Germinal center (tissue), 1 donor: Measurements from ENCODE around the gene TMEM238L.

Experiments
- DNase-seq: peaks from one replicate; pipeline ENCODE4 v3.0.0; 2012; ENCODE audit warnings: mixed read lengths, low spot score

Gene TMEM238L

GRCh38 chr17:10804546-10804945, 647 bp upstream of the TMEM238L start:
- no peak for DNase-seq

GRCh38 chr17:10803350-10803749, 549 bp downstream of the TMEM238L start:
- DNase-seq, result no peak

- DNase-seq, result no peak
These were observed 1.2 kb downstream of the TMEM238L start for GRCh38 chr17:10802496-10803284.

DNA sequence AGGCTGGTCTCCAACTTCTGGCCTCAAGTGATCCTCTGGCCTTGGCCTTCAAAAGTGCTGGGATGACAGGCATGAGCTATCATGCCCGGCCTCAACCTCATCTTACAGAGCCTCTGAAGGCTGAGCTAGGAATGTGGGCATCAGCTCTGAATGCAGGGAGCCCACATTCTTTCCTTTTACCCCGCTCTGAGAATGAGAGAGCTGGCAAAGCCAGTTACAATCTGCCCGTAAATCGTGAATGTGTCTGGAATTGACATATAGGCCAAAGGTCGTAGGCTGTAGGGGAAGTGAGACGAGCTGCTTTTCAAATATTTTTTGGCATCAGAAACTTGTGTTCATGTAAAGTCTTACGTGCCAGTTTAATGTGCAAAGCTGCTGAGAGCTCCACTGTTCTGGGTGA, 4.5 kb downstream of the TMEM238L start:
- no peak for DNase-seq

DNA sequence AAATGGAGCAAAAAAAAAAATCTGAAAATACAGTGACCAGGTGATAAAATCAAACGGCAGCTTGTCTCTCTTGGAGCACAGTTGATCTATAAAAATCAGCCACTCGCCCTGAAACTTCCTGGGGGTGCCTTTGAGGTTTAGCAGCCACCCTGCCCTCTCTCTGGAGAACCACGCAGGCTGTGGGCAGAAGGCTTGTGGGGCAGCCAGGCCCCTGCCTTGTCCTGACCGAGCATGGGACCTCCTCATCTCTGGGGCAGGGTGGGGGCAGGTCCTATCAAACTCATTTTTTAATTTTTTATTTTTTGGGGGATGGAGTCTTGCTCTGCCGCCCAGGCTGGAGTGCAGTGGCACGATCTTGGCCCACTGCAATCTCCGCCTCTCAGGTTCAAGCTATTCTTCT, 5.0 kb downstream of the TMEM238L start:
- no peak for DNase-seq

GRCh38 chr17:10798332-10798749, 5.6 kb downstream of the TMEM238L start:
- DNase-seq, result no peak

- no peak for DNase-seq
These were observed 6.2 kb downstream of the TMEM238L start for GRCh38 chr17:10797476-10798328.

DNA sequence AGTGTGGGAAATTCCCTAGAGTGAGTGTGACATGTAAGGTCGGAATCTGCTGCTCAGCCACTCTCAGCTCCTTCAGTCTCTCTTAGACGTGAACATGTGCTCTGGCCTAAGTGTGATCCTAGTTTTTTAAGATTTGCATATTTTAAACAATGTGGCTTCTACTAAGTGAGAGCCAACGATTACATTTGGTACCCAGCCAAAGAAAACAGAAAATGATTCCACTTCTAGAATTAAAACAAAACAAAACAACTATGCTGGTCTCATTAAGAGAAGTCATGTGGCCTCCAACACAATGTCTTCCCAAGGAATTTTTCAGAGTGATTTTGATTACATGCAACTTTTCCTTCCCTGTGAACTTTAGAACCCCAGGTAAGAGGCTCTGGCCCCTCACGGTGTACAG, 10.1 kb downstream of the TMEM238L start:
- no peak for DNase-seq

- DNase-seq, result no peak
These were observed 10.6 kb downstream of the TMEM238L start for GRCh38 chr17:10793256-10793655.

- no peak for DNase-seq
These were observed 11.7 kb downstream of the TMEM238L start for GRCh38 chr17:10792151-10792550.

DNA sequence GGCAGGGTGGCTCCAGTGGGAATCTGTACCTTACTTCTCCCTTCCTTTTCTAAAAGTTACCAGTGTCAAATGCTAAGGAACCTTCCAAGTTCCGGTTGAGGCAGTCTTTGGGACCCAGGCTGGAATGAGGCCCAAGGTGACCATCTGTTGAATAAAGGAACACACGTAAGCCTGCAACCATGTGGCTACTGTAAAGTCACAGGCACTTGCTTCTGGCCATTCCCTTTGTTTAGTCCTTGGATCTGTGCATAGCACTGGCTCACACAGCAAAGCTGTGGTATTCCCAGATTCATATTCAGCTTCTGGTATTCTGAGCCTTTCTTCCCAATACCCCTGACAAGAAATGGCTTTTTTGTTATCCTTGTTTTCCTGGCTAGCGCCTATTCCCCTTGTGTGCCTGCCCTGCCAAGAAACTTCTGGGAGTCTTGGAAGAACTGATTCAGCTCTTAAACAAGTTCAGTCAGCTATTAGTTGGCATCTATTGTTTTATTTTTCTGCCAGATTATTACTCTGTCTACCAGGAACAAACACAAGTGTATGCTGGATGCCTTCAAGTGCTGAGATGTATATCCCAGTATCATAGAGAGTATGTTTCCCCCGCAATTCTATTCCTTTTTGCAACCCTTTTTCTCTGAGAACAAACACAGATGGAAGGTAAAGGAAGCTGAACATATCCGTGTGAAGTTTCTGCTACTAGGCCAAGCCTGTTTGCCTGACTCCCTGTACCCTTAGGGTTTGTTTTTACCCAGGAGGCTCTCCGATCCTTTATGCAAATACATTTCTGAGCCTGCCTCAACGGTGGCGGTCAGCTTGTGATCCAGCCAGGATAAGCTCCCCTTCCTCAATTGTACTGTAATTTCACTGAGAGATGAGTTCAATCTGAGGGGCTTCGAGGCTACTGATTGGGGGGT, 13.2 kb downstream of the TMEM238L start:
- DNase-seq, result no peak

DNA sequence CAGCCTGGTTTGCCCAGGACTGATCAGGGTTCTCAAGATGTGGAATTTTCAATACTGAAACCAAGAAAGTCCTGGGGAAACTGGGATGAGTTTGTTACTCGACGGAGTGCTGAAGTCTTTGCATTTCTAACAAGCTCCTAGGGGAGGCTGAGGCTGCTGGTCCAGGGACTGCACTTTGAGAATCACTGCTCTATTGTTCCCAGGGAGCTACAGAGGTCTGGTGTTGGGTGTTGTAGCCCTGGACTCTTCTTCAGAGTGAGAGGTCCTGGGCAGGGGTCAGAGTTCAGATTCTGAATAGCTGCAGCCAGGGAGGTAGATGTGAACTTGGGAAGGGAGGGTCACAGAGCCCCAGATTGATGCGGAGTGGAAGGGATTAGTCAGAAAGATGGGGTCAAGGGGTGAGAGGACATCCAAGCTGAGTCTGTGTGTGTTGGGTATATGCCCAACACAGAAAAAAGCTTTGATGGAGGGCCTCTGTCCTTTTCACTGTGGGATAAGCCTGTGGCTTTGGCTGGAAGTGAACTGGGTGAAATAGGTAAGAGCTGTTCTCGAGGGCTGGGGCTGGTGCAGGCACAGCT, 14.1 kb downstream of the TMEM238L start:
- no peak for DNase-seq

- no peak for DNase-seq
These were observed 16.4 kb downstream of the TMEM238L start for GRCh38 chr17:10787306-10788045.

- DNase-seq, result no peak
These were observed 18.6 kb downstream of the TMEM238L start for GRCh38 chr17:10785295-10785694.

DNA sequence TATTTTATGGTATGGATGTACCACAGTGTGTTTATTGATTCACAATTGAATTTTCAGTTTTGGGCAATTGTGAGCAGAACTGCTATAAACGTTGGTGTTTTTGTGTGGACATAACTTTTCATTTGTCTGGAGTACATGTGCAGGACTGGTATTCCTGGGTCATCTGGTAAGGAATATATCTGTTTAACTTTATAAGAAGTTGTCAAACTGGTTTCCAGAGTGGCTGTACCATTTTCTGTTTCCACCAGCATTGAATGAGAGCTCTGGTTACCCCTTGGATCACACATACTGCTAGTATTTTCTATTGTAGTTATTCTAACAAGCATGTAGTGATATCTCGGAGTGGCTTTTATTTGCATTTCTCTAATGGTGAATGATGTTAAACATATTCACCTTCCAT, 24.3 kb downstream of the TMEM238L start:
- DNase-seq, result no peak

DNA sequence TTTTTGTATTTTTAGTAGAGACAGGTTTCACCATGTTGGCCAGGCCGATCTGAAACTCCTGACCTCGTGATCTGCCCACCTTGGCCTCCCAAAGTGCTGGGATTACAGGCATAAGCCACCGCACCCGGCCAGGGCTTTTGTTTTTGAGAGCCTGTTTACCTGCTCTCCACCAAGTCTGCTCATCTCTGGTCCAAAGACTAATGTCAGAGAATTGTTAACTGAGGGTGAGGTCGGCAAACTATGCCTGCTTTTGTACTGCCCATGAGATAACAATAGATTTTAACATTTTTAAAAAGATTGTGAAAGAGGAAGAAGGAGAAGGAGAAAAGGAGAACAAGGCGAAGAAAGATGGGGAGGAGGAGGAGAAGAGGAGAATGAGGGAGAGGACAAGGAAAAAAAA, 26.0 kb downstream of the TMEM238L start:
- DNase-seq, result no peak

- DNase-seq, result no peak
These were observed 26.6 kb downstream of the TMEM238L start for GRCh38 chr17:10777131-10777807.

DNA sequence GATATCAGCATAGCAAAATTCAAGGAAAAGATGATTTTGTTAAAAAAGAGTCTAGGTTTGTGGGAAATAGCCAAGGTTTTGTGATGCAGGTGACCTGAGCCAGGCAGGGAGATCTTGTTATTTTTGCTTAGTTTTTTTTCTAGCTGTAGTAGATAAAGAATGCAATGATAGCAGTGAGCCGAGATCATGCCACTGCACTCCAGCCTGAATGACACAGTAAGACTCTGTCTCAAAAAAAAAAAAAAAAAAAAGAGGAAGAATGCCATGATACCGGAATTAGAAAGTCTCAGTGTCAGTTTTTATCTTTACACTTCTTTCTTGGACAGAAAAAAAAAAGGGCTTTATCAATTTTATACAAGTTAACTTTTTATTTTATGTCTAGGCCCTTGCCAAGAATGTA, 27.5 kb downstream of the TMEM238L start:
- no peak for DNase-seq

DNA sequence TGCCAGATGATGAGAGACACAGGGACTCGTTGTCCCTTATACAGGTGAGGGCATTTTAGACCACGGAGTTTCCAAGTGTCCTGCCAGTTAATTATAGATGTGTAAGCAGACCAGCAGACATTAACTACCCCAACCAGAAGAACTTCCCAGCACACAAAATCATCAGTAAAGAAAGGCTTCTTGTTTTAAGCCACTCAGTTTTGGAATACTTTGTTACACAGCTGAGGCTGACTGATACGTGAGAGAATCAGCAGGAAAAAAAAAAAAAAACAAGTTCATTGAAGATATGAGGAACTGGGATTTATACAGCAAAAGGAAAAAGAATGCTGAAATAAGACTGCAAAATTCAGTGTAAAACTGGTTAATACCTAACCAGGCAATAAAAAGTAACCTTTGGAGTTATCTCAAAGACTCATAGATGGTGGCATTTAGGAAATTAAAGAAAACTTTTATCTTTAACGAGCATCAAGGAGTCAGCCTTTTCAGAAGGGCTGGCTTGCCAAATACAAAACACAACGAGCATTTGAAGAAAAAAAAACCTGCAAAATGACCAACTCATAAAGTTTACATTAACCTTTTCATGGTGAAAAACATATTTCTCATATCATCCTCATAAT, 28.1 kb downstream of the TMEM238L start:
- DNase-seq, result no peak

DNA sequence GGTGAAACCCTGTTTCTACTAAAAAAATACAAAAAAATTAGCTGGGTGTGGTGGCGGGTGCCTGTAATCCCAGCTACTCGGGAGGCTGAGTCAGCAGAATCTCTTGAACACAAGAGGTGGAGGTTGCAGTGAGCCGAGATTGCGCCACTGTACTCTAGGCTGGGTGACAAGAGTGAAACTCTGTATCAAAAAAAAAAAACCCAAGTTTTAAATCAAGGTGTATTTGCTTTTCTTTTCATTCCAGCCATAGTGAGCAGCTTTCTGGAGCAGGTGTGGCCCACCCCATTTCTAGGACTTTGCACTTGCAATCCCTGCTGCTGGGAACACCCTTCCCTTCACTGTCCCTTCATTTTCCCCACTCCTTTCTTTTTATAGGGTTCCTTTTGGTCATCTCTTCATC, 28.8 kb downstream of the TMEM238L start:
- DNase-seq, result no peak
